Glutamatergic neuron (in vitro differentiated cells): Measurements from ENCODE around the gene NID2. TPM values are rescaled to one million over a fixed set of nuclear protein-coding genes. Genes with fewer than 3 reads are reported as not detected.

ENCODE experiments used
- DNase-seq: peaks from one replicate; pipeline ENCODE4 v3.0.0; 2022
- H3K27ac Mint-ChIP-seq: one replicate; pipeline ENCODE4 v1.8.0; 2020; ENCODE audit warnings: mild to moderate bottlenecking, mixed read lengths, inconsistent platforms; ENCODE audit not compliant: unreplicated experiment
- H3K27me3 Mint-ChIP-seq: one replicate; pipeline ENCODE4 v1.8.0; 2020; ENCODE audit warnings: mild to moderate bottlenecking, moderate library complexity, mixed read lengths, inconsistent platforms; ENCODE audit not compliant: unreplicated experiment
- H3K36me3 Mint-ChIP-seq: one replicate; pipeline ENCODE4 v1.8.0; 2020; ENCODE audit warnings: mild to moderate bottlenecking, mixed read lengths, inconsistent platforms; ENCODE audit not compliant: unreplicated experiment
- H3K4me1 Mint-ChIP-seq: one replicate; pipeline ENCODE4 v1.8.0; 2020; ENCODE audit warnings: mild to moderate bottlenecking, low read depth, mixed read lengths, inconsistent platforms; ENCODE audit not compliant: unreplicated experiment
- H3K4me3 Mint-ChIP-seq: one replicate; pipeline ENCODE4 v1.8.0; 2020; ENCODE audit warnings: mild to moderate bottlenecking, mixed read lengths, inconsistent platforms; ENCODE audit not compliant: unreplicated experiment
- H3K9me3 Mint-ChIP-seq: one replicate; pipeline ENCODE4 v1.8.0; 2020; ENCODE audit warnings: mild to moderate bottlenecking, moderate library complexity, mixed read lengths, inconsistent platforms; ENCODE audit not compliant: unreplicated experiment
- CTCF ChIP-seq: fragments of 200-600 bp; sonication (generic); IDR thresholded peaks from one replicate; pipeline ENCODE4 v1.5.0; 2021; ENCODE audit not compliant: partially characterized antibody, unreplicated experiment
- total RNA-seq: library from RNA; stranded (reverse); fragmentation: NEBNext Ultra II Directional; extraction: Animal tissue kit (Norgen Biotek cat#: 25700); gene quantifications from one replicate; pipeline ENCODE4 v1.2.1, GENCODE V29; 2021; ENCODE audit not compliant: unreplicated experiment

NID2 gene
- total RNA-seq, 1 donor from 2014 or later = 2.6 TPM

- H3K9me3 Mint-ChIP-seq = no peaks in the 10 kb centered on the region
- H3K4me3 Mint-ChIP-seq = no peak overlapping the region
- H3K4me1 Mint-ChIP-seq = peaks cover 2% of the 10 kb centered on the region
Observed at GRCh38 chr14:52032204-52032801, 36.6 kb downstream of the NID2 start.

GRCh38 chr14:52031781-52032180, 37.1 kb downstream of the NID2 start:
- peaks cover 4% of the 10 kb centered on the region for H3K36me3 Mint-ChIP-seq
- no peak for TF ChIP-seq CTCF
- DNase-seq = no peak
- peaks cover 2% of the 10 kb centered on the region for H3K27me3 Mint-ChIP-seq
- no peak overlapping the region for H3K4me3 Mint-ChIP-seq
- H3K9me3 Mint-ChIP-seq = no peaks in the 10 kb centered on the region
- peaks cover 2% of the 10 kb centered on the region for H3K4me1 Mint-ChIP-seq
- no peak overlapping the region for H3K27ac Mint-ChIP-seq

More at GRCh38 chr14:52032204-52032801, 36.6 kb downstream of the NID2 start:
- H3K27me3 Mint-ChIP-seq = peaks cover 2% of the 10 kb centered on the region
- no peak overlapping the region for H3K27ac Mint-ChIP-seq
- no peak for DNase-seq
- TF ChIP-seq CTCF = no peak
- peaks cover 4% of the 10 kb centered on the region for H3K36me3 Mint-ChIP-seq

- peaks cover 11% of the 10 kb centered on the region for H3K4me1 Mint-ChIP-seq
- peaks cover 2% of the 10 kb centered on the region for H3K27me3 Mint-ChIP-seq
- H3K36me3 Mint-ChIP-seq = peaks cover 4% of the 10 kb centered on the region
Observed at GRCh38 chr14:52029881-52030280, 39.0 kb downstream of the NID2 start.

GRCh38 chr14:52026901-52027300, 42.0 kb downstream of the NID2 start:
- Mint-ChIP-seq H3K36me3 (no peaks in the 10 kb centered on the region), H3K27me3 (peaks cover 3% of the 10 kb centered on the region), H3K4me3 (no peak overlapping the region), H3K4me1 (peaks cover 12% of the 10 kb centered on the region), H3K27ac (no peak overlapping the region), H3K9me3 (peaks cover 6% of the 10 kb centered on the region)
- TF ChIP-seq CTCF = no peak
- DNase-seq = no peak

More at GRCh38 chr14:52029881-52030280, 39.0 kb downstream of the NID2 start:
- peaks cover 6% of the 10 kb centered on the region for H3K9me3 Mint-ChIP-seq
- no peak for TF ChIP-seq CTCF
- DNase-seq = no peak
- no peak overlapping the region for H3K4me3 Mint-ChIP-seq
- no peak overlapping the region for H3K27ac Mint-ChIP-seq

GRCh38 chr14:52026017-52026660, 42.7 kb downstream of the NID2 start:
- TF ChIP-seq CTCF = no peak
- Mint-ChIP-seq H3K9me3 (peaks cover 6% of the 10 kb centered on the region), H3K36me3 (no peaks in the 10 kb centered on the region), H3K4me3 (peak overlapping the region; percentile 12), H3K4me1 (peaks cover 15% of the 10 kb centered on the region), H3K27ac (peak overlapping the region; percentile 94), H3K27me3 (peaks cover 3% of the 10 kb centered on the region)
- DNase-seq = peak; percentile 44
